Putamen (tissue), 1 donor: ENCODE results near the gene COASY.

Source experiments
- DNase-seq: peaks from one replicate; pipeline ENCODE4 v3.0.0-alpha.2; 2016; ENCODE audit warnings: low spot score

Gene COASY

GRCh38 chr17:42561897-42562387 lies at the start of gene COASY:
Gene COASY, plus strand, starts transcription at chr17:42562148. Its CDS starts 475 bp downstream, at chr17:42562623.
- peak; percentile 95 for DNase-seq

GRCh38 chr17:42512246-42512645 lies 49.7 kb upstream of the COASY start:
- DNase-seq = no peak

- no peak for DNase-seq
Measured at GRCh38 chr17:42512733-42513251, 49.2 kb upstream of the COASY start.

- no peak for DNase-seq
Measured at GRCh38 chr17:42513686-42514085, 48.3 kb upstream of the COASY start.

GRCh38 chr17:42514279-42514678 lies 47.7 kb upstream of the COASY start:
- DNase-seq = no peak

- DNase-seq = no peak
Measured at GRCh38 chr17:42514867-42515266, 47.1 kb upstream of the COASY start.

DNA sequence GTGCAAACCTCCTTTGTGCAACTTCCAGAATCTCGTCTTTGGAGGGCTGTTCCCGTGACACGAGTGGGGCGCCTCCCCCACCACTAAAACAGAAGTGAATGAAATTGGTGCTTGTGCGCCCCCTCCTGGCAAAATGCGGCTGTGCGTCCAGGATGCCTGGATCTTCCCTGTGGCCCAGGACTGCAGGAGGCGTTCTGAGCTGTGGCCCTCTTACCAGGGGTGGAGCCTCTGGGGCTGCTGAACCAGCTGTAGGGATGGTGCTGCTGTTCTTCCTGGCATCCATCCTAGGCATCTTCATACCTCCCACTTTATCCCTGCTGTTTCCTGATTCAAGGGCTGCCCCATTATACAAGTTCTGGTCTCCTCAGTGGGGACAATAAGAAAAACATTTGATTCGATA lies 44.4 kb upstream of the COASY start:
- peak; percentile 63 for DNase-seq

DNA sequence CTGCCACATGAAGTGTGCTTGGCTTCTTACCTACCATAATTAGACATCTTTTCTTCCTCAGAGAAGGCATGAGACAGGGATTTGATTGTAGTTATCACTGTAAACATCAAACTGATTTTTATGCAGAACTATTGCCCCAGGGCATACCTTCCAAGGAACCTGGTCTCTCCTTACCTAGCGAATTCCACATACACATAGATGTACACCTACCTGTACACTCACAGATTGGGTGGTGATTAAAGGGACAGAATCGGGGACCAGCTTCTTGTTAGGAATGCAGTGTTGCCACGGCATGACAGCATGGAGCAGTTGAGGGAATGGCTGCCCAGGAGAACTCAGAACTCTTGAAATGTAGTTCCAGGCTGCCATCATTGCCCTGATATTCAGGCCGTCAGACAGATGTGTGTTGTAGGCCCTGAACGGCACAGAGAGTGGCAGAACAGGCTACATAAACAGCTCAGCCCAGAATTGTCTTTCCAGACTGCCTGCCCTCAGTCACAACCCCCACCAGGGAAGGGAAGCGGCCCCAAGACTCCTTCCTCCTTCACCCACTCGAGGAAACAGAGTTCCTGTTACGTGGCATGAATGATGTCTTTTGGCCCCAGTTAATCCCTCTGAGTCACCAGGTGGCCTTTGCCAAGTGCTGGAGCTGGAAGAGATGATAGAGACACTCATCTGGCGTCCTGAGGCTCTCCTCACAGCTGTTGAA lies 43.7 kb upstream of the COASY start:
- no peak for DNase-seq

GRCh38 chr17:42518755-42519545 lies 43.0 kb upstream of the COASY start:
- DNase-seq = no peak

DNA sequence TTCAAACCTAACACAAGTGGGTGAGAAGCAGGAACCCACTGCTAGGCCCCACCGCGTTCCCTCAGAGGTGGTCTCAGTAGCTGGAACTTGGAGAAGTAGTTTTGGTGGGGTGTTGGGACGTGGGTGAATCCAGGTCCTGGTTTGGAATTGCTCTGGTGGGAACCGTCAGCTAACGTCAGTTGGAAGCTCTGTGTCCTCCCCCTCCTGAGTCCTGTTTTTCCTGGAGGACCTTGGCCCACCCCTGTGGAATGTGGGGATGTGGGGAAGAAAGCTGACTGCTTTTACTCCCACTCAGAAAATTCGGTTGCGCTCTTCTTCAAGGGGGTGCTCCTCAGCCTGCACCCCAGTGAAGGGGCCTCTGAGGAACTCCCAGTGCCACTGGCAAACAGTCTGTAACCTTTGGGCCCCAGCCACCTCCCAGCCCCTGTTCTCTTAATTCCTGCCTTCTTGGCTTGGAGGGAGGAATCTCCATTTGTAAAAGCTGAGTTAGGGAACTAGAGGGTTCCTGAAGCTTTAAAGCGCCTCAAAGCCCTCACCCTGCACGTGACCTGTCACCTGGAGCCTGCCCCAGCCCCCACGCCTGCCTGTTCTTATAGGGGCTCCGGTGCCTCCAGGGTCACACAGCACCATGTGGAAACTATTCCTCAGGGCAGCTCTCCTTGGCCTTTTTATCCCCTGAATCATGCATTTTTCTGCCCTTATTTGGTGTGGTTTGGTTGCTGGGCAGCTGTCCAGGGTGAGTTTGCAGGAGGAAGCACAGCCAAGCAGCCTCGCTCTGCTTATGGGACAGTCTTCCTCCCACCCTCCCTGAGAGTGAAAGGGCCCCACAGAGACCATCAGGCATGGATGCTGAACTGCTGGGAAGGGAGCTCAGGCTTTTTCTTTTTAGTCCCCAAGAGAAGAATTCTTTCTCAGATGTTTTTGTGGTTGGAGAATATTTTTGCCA lies 42.1 kb upstream of the COASY start:
- DNase-seq = peak; percentile 80

DNA sequence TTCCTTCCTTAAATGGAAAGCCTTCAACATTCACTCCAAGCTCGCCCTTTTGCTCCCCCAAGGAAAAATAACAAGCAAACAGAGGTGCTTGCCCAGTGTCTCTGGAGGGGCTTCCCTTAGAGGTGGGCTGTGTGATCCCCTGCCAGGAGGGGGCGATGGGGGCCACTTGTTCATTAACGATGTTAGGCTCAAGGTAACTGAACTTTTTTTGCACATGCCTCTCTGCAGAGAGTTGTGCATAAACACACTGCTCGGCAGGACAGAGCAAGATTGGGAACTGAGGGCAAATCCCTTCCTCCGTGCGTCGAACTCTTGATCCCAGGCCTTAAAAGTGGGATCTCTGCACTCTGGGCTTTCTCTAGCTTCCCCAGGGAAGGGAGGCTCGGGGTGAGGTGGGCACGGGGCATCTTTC lies 41.4 kb upstream of the COASY start:
- DNase-seq = no peak

DNA sequence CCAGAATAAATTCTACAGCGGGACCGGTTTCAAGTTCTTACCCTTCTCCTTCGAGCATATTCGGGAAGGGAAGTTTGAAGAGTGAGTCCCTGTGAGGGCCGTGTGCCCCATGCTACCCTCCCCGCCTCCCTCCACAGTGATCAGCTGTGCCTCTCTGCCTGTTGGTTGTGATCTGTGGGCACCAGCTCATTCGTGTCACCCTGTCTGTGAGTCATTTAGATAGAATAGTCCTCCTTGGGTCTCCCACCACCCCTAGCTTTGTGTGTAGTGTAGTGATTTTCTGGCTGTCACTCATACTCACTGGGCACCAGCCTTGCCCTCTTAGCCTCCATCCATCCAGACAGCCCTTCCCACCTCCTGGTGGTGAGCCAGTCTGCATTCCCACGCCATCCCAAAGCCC lies 40.9 kb upstream of the COASY start:
- no peak for DNase-seq

DNA sequence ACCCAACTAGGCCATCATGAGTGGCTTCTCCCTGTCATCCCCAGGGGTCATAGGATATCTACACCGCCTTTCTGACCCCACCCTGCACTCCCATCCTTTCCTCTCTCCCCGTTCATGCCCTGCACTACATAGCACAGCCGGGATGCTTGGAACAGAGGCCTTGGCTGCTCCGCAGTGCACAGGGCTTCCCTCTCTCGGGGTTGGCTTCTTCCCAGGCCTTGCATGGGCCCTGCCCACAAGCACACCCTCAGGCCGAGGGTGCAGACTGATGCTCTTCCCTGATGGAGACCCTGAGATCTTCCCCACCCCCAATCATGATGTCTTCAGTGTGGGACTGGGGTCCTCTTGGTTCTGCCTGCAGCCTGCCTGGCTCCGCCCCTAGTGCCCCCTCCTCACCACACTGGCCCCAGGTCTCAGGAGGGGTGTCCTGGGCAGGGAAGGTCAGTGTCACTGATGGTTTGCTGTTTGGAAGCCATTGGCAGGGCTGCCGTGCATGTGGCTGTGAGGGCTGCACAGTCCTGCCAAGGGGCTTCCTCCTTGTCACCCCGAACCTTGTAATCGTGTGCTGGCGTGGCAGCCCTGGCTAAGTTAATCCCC lies 40.2 kb upstream of the COASY start:
- DNase-seq = no peak

DNA sequence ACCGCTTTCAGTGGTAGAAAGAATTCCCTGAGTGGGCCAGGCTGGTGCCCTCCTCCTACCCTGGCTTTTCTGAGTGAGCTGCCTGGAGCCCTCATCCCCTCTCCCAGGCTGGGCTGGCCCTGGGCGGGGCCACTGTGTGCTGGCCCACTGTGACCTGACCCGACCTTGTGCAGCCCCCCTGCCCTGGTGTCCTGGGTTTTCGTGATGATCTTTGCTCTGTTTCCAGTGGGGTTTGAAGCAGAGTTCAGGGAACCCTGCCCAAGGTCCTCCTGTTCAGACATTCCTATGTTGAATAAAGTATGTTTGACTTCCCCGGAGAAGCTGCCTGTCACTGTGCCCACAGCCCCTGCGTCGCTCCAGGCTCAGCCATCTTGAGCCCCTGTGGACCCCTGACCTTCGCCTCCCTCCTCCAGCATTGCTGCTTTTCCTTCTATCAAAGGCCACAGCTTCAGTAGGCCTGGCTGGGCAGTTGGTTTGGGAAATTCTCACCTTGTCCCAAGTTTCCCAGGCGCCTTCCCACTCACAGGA lies 39.6 kb upstream of the COASY start:
- DNase-seq = no peak

- DNase-seq = no peak
Measured at GRCh38 chr17:42522798-42523278, 39.1 kb upstream of the COASY start.

GRCh38 chr17:42525221-42525620 lies 36.7 kb upstream of the COASY start:
- DNase-seq = no peak

- no peak for DNase-seq
Measured at GRCh38 chr17:42526031-42526444, 35.9 kb upstream of the COASY start.

- DNase-seq = no peak
Measured at GRCh38 chr17:42527932-42528331, 34.0 kb upstream of the COASY start.

- no peak for DNase-seq
Measured at GRCh38 chr17:42529061-42529460, 32.9 kb upstream of the COASY start.

DNA sequence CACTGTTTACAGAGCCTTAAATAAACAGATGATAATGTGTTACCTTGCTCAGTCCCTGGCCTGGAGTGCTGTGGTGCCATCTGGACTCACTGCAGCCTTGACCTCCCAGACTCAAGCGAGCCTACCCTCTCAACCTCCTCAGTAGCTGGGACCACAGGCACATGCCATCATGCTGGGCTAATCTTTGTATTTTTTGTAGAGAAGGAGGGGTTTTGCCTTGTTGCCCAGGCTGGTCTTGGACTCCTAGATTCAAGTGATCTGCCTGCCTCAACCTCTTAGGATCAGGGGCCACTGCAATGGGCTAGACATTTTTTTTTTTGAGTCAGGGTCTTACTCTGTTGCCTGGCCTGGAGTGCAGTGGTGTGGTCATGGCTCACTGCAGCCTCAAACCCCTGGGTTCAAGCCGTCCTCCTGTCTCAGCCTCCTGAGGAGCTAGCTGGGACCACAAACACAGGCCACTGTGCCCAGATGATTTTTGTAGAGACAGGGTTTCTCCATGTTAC lies 30.9 kb upstream of the COASY start:
- DNase-seq = no peak
